Activated naive CD4-positive, alpha-beta T cell treated with anti-CD3 and anti-CD28 coated beads, Interleukin-2, amount 50 U/mL, for 24 hours (primary cell): ENCODE results near the gene CPLX3.
A peak's percentile ranks its signal among the peaks of the same experiment; 100 is the strongest.

Source experiments
- H3K27ac Mint-ChIP-seq: one replicate; pipeline ENCODE4 v1.8.0; 2021; ENCODE audit warnings: mild to moderate bottlenecking, mixed read lengths
- H3K27me3 Mint-ChIP-seq: one replicate; pipeline ENCODE4 v1.8.0; 2021; ENCODE audit warnings: mixed read lengths
- H3K36me3 Mint-ChIP-seq: one replicate; pipeline ENCODE4 v1.8.0; 2021; ENCODE audit warnings: mixed read lengths
- H3K4me1 Mint-ChIP-seq: one replicate; pipeline ENCODE4 v1.8.0; 2021; ENCODE audit warnings: mixed read lengths
- H3K4me3 Mint-ChIP-seq: one replicate; pipeline ENCODE4 v1.8.0; 2021; ENCODE audit warnings: mild to moderate bottlenecking, mixed read lengths
- H3K9me3 Mint-ChIP-seq: one replicate; pipeline ENCODE4 v1.8.0; 2021; ENCODE audit warnings: mixed read lengths

The CPLX3 gene

DNA sequence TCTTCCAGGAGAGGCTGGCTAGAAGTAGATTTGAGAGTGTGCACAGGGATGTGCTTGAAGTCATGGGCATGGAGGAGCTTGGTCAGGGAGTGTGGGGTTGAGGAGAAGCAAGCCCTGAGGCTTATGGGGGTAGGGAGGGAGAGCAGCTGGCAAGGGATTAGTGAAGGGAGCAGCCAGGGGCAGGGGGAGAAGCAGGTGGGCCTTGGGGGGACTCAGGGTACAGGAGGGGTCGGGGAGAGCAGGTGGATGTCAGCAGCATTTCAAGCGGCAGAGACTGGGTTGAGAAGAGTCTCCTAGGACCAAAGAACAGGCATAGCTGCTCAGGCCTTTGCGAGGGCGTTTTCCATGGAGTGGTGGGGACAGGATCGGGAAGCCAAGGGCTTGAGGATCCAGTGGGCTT lies 17.2 kb upstream of the CPLX3 start:
- no peaks in the 10 kb centered on the region for H3K9me3 Mint-ChIP-seq
- no peak overlapping the region for H3K4me3 Mint-ChIP-seq
- H3K4me1 Mint-ChIP-seq, result peaks cover 28% of the 10 kb centered on the region
- no peaks in the 10 kb centered on the region for H3K36me3 Mint-ChIP-seq
- H3K27ac Mint-ChIP-seq, result peak overlapping the region; percentile 76
- no peaks in the 10 kb centered on the region for H3K27me3 Mint-ChIP-seq

DNA sequence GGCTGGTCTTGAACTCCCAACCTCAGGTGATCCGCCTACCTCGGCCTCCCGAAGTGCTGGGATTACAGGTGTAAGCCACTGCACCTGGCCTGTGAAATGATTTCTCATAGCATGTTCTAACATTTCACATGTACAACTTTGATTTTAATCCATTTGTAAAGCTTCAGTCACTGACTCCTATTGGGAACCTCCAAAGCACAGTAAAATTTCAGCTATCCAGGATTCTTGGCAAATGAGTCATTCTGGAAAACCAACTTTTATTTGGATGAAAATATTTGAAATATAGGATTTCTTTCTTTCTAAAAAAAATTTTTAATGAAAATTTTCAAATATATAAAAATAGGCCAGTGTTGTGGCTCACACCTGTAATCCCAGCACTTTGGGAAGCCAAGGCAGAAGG lies 16.5 kb upstream of the CPLX3 start:
- Mint-ChIP-seq H3K27ac (no peak overlapping the region), H3K4me3 (no peak overlapping the region), H3K27me3 (no peaks in the 10 kb centered on the region), H3K9me3 (no peaks in the 10 kb centered on the region), H3K36me3 (no peaks in the 10 kb centered on the region), H3K4me1 (peaks cover 28% of the 10 kb centered on the region)

DNA sequence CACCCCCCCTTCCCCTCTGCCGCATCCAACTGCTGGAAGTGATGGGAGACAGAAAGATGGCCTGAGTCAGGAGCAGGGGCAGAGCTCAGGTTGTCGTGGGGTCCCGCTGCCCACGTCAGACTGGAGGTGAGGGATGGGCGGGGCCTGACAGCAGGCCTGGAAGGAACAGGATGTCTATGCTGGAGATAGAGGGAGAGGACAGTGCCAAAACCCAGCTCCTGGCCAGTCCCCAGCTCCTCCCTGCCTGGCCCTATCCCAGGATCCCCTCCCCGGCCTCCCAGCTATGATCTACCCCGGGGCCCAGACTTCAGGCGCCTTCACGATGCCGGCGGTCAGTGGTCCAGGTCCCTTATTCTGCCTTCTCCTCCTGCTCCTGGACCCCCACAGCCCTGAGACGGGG lies 13.9 kb upstream of the CPLX3 start, which contains the start of gene LMAN1L:
LMAN1L (plus strand) TSS at position 303 of the 400 bp plus-strand sequence; CDS start at position 323, 20 bp downstream.
- no peaks in the 10 kb centered on the region for H3K9me3 Mint-ChIP-seq
- no peaks in the 10 kb centered on the region for H3K27me3 Mint-ChIP-seq
- no peak within 1 kb of the TSS for H3K4me3 Mint-ChIP-seq
- H3K36me3 Mint-ChIP-seq, result no peaks in the 10 kb centered on the region
- H3K27ac Mint-ChIP-seq, result peak within 1 kb of the TSS; percentile 52
- peaks cover 17% of the 10 kb centered on the region for H3K4me1 Mint-ChIP-seq

DNA sequence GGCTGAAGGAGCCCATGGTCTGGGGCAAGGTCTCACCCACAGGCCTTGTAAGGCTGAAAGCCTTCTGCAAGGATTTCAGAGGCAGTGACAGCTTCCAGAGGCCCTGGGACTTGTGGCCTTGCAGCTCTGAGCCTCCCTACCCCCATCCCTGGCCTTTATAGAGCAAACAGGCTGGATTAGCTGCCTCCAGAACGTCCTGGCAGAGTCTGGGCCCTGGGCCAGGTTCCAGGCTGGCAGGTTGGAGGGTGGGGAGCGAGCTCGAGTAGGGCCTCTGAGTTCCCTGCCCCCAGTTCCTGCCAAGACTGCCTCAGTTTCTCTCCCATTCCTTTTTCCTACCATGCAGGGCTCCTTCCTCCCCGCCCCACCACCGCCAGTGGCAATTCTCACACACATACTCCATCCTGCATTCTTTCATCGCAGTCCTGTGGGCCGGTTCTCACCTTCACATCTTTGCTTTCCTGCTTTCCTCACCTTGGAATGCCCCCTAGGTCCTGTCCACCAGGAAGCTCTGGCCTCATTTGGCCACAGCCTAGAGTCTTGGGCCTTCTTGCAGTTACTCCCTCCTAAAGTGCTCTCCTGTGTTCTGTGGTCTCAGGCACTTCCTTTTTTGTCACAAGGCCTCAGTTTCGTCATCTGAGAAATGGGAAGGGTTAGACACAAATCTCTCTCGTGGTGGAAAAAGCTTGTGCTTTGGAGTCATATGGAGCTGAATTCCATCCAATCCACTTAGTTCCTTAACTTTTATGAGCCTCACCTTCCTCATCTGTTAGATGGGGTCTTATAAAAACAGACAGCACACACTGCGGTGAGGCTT lies 11.1 kb upstream of the CPLX3 start:
- Mint-ChIP-seq H3K4me3 (no peak overlapping the region), H3K9me3 (no peaks in the 10 kb centered on the region), H3K4me1 (peaks cover 5% of the 10 kb centered on the region), H3K36me3 (no peaks in the 10 kb centered on the region), H3K27me3 (no peaks in the 10 kb centered on the region), H3K27ac (no peak overlapping the region)

DNA sequence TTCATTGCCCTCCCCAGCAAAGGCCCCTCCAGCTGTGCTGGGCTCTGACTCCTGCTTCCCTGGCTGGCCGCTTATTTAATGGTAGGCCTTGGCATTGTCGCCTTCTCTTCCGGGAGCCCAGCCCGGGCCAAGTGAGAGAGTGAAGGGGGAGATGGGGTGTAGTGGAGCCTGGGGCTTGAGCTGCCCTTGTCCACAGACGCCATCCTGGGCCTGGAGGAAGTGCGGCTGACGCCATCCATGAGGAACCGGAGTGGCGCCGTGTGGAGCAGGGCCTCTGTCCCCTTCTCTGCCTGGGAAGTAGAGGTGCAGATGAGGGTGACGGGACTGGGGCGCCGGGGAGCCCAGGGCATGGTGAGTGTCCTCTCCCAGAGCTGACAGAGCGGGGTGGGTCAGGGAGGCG lies 10.5 kb upstream of the CPLX3 start:
- peaks cover 5% of the 10 kb centered on the region for H3K4me1 Mint-ChIP-seq
- no peaks in the 10 kb centered on the region for H3K36me3 Mint-ChIP-seq
- no peak overlapping the region for H3K4me3 Mint-ChIP-seq
- no peaks in the 10 kb centered on the region for H3K27me3 Mint-ChIP-seq
- no peaks in the 10 kb centered on the region for H3K9me3 Mint-ChIP-seq
- H3K27ac Mint-ChIP-seq, result no peak overlapping the region

DNA sequence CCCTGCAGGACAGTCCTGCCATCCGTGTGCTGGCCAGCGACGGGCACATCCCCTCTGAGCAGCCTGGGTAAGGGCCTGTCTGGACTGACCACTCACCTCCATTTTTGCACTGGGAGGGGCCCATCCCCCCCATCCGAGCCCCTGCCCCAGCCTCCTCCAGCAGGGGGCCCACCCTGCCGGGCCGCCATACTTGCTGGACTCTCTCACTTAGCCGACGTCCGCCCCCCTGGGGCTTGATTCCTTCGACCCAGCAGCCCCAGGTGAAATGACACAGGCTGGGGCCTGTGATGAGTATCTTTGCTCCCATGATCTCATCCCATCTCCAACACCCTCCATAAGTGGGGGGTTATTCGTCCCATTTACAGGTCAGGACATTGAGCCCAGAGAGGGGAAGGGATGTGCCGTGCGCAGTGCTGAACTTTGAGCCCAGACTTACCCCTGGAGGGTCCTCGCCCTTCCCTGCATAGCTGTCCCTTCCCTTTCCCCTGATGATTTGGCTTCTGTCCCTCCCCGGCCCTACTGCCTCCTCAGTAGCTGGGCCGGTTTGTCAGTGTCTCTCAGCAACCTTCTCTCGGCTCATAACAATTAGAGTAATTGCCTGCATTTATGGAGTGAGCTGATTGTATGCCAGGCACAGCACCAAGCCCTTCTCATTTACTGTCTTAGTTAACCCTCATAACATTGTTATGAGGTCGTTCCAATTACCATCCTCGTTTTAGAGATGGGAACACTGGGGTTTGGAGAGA lies 9.6 kb upstream of the CPLX3 start:
- peaks cover 5% of the 10 kb centered on the region for H3K4me1 Mint-ChIP-seq
- no peaks in the 10 kb centered on the region for H3K9me3 Mint-ChIP-seq
- H3K27me3 Mint-ChIP-seq, result no peaks in the 10 kb centered on the region
- no peak overlapping the region for H3K4me3 Mint-ChIP-seq
- H3K27ac Mint-ChIP-seq, result no peak overlapping the region
- no peaks in the 10 kb centered on the region for H3K36me3 Mint-ChIP-seq

DNA sequence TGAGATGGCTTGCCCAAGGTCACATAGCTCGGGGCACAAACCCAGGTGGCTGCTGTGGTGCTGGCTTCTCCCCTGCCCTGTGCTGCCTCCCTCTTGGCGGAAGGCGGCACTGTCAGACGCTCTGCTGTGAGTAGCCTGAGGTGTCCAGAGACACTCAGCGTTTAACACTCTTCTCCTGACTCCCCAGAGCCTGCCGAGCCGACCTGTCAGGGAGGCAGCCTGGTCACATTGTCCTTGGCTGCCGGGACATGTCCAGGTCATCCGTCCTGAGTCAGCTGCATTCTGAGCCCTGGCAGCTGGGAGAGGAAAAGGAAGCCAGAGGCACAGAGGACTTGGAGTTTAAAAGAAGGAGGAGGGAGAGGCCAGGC lies 9.1 kb upstream of the CPLX3 start:
- H3K9me3 Mint-ChIP-seq, result no peaks in the 10 kb centered on the region
- H3K27me3 Mint-ChIP-seq, result no peaks in the 10 kb centered on the region
- no peaks in the 10 kb centered on the region for H3K36me3 Mint-ChIP-seq
- peaks cover 5% of the 10 kb centered on the region for H3K4me1 Mint-ChIP-seq
- H3K27ac Mint-ChIP-seq, result no peak overlapping the region
- H3K4me3 Mint-ChIP-seq, result no peak overlapping the region

DNA sequence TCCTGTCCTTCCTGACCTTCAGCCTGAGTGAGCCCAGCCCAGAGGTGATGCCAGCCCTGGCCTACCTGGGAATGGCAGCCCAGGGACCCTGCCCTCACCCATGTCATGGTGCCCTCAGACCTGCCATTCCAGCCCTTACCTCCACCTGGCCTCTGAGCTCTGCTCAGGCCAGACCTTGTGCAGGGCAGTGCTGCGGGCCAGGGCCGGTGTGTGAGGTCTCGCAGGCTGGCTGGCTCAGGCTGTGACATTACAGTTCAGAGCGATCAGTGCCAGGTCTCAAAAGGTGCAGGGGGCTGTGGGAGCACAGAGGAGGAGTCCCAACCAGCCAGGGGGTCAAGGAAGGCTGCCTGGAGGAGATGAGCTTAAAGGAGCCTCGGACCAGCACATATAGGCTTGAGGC lies 6.4 kb upstream of the CPLX3 start:
- H3K4me3 Mint-ChIP-seq, result no peak overlapping the region

DNA sequence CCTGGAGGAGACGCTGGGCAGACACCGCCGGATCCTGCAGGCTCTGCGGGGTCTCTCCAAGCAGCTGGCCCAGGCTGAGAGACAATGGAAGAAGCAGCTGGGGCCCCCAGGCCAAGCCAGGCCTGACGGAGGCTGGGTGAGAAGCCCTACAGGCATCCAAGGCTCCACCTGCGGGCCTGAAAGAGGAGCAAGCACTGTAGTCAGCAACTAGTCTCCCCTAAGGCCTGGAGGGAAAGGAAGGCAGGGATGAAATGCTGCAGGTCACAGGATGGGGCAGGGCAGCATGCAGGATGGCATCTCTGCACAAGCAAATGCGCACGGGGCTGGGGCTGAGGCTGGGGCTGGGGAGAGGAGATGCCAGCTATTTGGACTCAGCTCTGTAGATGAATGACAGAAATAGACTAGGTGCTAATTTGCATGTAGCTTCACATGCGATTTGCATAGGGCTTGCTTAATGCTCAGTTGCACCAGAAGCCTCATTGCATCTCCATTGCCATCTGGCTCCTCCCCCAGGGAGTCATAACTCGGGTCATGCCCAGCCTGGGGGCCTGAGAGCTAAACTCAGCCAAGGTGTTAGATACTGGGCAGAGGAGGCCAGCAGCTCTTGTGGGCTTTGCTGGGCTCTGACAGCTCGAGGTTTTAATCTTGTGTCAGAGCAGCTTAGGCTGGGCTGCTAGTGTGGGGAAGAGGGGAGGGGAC lies 5.2 kb upstream of the CPLX3 start:
- Mint-ChIP-seq H3K27me3 (peaks cover 2% of the 10 kb centered on the region), H3K4me3 (no peak overlapping the region), H3K4me1 (peaks cover 5% of the 10 kb centered on the region), H3K36me3 (no peaks in the 10 kb centered on the region), H3K9me3 (no peaks in the 10 kb centered on the region), H3K27ac (no peak overlapping the region)

More for the DNA sequence above, 6.4 kb upstream of the CPLX3 start:
- Mint-ChIP-seq H3K27me3 (no peaks in the 10 kb centered on the region), H3K4me1 (peaks cover 5% of the 10 kb centered on the region), H3K27ac (no peak overlapping the region), H3K9me3 (no peaks in the 10 kb centered on the region), H3K36me3 (no peaks in the 10 kb centered on the region)

DNA sequence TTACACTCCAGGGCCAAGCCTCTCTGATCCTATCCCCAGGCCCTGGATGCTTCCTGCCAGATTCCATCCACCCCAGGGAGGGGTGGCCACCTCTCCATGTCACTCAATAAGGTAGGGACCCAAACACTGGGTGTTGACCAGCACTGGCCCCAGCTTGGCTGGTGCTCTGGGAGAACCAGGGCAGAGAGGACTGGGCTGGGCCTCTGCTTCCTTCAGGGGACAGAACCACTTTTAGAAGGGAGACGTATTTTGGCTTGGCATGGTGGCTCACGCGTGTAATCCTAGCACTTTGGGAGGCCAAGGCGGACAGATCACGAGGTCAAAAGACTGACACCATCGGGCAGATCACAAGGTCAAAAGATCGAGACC lies 4.7 kb upstream of the CPLX3 start:
- H3K27me3 Mint-ChIP-seq, result peaks cover 2% of the 10 kb centered on the region
- no peak overlapping the region for H3K4me3 Mint-ChIP-seq
- H3K9me3 Mint-ChIP-seq, result no peaks in the 10 kb centered on the region
- H3K4me1 Mint-ChIP-seq, result peaks cover 5% of the 10 kb centered on the region
- no peaks in the 10 kb centered on the region for H3K36me3 Mint-ChIP-seq
- H3K27ac Mint-ChIP-seq, result no peak overlapping the region

DNA sequence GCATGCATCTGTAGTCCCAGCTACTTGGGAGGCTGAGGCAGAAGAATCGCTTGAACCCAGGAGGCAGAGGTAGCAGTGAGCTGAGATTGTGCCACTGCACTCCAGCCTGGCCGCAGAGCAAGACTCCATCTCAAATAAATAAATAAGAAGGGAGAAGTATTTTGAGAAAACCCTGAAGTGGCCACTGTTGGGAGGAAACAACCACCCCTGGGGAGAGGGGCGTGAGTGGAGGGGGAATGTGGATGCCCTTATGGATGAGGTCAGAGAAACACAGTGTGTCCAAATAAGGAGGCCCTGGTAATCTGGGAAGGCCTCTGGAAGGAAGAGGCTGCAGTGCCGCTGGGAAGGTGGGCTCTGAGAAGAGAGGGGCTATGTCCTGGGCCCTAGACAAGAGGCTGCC lies 4.2 kb upstream of the CPLX3 start:
- Mint-ChIP-seq H3K27me3 (peaks cover 2% of the 10 kb centered on the region), H3K4me3 (no peak overlapping the region), H3K27ac (no peak overlapping the region), H3K36me3 (no peaks in the 10 kb centered on the region), H3K9me3 (no peaks in the 10 kb centered on the region), H3K4me1 (peaks cover 9% of the 10 kb centered on the region)

DNA sequence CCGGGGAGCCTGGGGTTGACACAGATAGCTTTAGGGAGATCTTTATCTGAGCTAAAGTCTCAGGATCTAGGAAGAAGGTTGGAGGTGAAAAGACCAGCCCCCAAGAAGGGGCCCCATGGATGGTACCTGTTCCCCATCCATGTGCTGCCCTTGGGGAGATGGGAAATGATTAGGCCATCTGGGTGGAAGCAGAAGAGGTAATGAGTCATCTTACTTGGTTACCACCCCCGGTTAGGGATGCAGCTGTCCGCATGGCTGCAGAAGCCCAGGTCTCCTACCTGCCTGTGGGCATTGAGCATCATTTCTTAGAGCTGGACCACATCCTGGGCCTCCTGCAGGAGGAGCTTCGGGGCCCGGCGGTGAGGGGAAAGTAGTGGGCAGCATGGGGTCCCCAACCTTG lies 3.1 kb upstream of the CPLX3 start:
- Mint-ChIP-seq H3K4me1 (peaks cover 9% of the 10 kb centered on the region), H3K9me3 (no peaks in the 10 kb centered on the region), H3K4me3 (no peak overlapping the region), H3K36me3 (no peaks in the 10 kb centered on the region), H3K27me3 (peaks cover 7% of the 10 kb centered on the region), H3K27ac (no peak overlapping the region)

DNA sequence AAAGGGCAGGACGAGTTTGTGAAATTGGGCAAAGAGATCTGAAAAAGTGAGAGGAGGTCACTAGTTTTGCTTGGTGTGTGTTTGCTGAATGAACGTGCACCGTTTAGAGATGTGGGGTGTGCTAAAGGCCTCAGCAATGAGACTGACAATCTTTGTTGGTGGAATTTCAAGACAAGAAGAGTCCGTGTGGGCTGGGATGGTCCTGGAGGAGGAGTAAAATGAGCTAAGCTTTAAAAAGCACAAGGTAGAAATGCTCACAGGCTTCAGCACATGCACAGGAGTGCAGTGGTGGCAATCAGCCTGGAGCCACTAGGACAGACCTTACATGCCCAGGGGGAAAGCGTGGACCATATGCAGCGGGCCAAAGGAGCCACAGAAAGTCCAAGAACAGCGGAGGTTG lies 1.5 kb upstream of the CPLX3 start:
- H3K4me3 Mint-ChIP-seq, result no peak overlapping the region
- no peaks in the 10 kb centered on the region for H3K9me3 Mint-ChIP-seq
- H3K27ac Mint-ChIP-seq, result no peak overlapping the region
- H3K4me1 Mint-ChIP-seq, result peaks cover 4% of the 10 kb centered on the region
- H3K27me3 Mint-ChIP-seq, result peaks cover 10% of the 10 kb centered on the region
- H3K36me3 Mint-ChIP-seq, result no peaks in the 10 kb centered on the region

DNA sequence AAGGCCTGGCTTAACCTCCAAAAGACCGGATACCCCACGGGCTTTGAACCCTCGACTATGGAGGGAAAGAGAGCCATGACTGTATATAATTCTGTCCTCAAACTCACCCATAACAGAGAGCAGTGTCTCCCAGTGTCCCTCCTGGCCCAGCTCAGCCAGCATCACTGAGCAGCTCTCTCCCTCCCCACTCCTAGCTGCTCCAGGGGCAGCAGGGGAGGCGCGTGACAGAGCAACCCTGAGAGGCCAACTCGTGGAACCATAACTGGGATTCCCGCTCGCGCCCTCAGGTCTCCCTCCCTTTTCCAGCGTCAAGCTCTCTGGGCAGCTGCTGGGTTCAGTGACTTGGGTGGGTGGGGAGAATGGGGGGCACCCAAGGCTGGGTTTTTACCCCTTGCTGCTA lies 561 bp upstream of the CPLX3 start:
- Mint-ChIP-seq H3K4me1 (peaks cover 4% of the 10 kb centered on the region), H3K4me3 (no peak overlapping the region), H3K9me3 (no peaks in the 10 kb centered on the region), H3K27ac (no peak overlapping the region), H3K36me3 (no peaks in the 10 kb centered on the region), H3K27me3 (peaks cover 10% of the 10 kb centered on the region)

DNA sequence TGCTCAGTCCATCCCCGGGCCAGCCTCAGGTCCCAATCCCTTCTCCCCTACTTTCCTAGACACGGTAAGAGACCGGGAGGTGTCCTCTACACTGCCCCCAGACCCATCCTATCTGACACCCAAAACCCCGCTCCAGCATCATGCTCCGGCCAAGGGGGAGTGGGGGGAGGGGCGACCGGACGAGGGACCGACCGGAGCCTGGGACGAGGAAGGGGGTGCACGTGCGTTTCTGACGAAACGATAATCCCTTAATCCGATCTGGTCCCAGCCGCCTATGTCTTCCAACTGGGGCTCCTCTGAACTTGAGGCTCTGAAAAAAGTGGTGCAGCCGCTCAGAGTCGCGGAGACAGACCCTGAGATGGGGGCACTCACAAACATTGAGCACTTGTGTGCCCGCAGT lies 494 bp downstream of the CPLX3 start:
- peaks cover 10% of the 10 kb centered on the region for H3K27me3 Mint-ChIP-seq
- no peaks in the 10 kb centered on the region for H3K9me3 Mint-ChIP-seq
- no peak overlapping the region for H3K4me3 Mint-ChIP-seq

DNA sequence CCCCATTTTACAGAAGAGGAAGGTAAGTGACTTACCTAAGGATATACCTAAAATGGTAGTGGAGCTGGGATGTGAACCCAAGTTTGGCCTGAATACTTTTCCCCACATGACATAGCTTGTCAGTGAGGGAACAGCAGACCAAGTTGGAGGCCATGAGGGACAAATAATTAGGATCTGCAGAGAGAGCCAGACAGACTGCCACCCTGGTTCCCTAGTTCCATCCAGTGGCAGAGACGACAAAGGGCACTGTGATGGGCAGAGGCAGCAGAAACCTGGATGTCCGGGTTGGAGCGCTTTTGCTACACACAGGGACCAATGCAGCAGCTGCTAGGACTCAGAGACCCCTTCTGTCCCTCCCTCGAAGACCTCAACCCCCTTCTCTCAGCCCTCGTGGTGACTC lies 1.2 kb downstream of the CPLX3 start:
- Mint-ChIP-seq H3K36me3 (no peaks in the 10 kb centered on the region), H3K27ac (no peak overlapping the region), H3K27me3 (peaks cover 10% of the 10 kb centered on the region), H3K4me3 (no peak overlapping the region), H3K9me3 (no peaks in the 10 kb centered on the region), H3K4me1 (peaks cover 4% of the 10 kb centered on the region)

More for the DNA sequence above, 494 bp downstream of the CPLX3 start:
- H3K27ac Mint-ChIP-seq, result no peak overlapping the region
- peaks cover 4% of the 10 kb centered on the region for H3K4me1 Mint-ChIP-seq
- no peaks in the 10 kb centered on the region for H3K36me3 Mint-ChIP-seq
